Ectodermal cell (in vitro differentiated cells): ENCODE data around the gene CLEC4F.

Source experiments
- H3K27ac ChIP-seq: 2 replicates; pipeline ENCODE4 v1.7.0; 2013; ENCODE audit warnings: mild to moderate bottlenecking, low read depth, low read length; ENCODE audit not compliant: insufficient read depth, poor library complexity, severe bottlenecking
- H3K27me3 ChIP-seq: 2 replicates; pipeline ENCODE4 v1.7.0; 2013; ENCODE audit warnings: mild to moderate bottlenecking, low read length; ENCODE audit not compliant: insufficient read depth, control insufficient read depth, poor library complexity, severe bottlenecking
- H3K36me3 ChIP-seq: one replicate; pipeline ENCODE4 v1.7.0; 2013; ENCODE audit warnings: low read length; ENCODE audit not compliant: control insufficient read depth, insufficient read depth
- H3K4me1 ChIP-seq: one replicate; pipeline ENCODE4 v1.7.0; 2013; ENCODE audit warnings: low read length; ENCODE audit not compliant: control insufficient read depth, insufficient read depth
- H3K4me3 ChIP-seq: 2 replicates; pipeline ENCODE4 v1.7.0; 2013; ENCODE audit warnings: low read depth, low read length, control low read depth; ENCODE audit not compliant: insufficient read depth
- H3K9me3 ChIP-seq: 2 replicates; pipeline ENCODE4 v1.7.0; 2013; ENCODE audit warnings: mild to moderate bottlenecking, low read length, moderate library complexity; ENCODE audit not compliant: control insufficient read depth
- WGBS, 2 experiments: methylation state at CpG; one replicate each; pipeline ENCODE4 v1.1.7; 2013; ENCODE audit warnings: missing lambda C conversion rate in 2 of 2; 5-methylcytosine and 5-hydroxymethylcytosine counted together

Gene CLEC4F

DNA sequence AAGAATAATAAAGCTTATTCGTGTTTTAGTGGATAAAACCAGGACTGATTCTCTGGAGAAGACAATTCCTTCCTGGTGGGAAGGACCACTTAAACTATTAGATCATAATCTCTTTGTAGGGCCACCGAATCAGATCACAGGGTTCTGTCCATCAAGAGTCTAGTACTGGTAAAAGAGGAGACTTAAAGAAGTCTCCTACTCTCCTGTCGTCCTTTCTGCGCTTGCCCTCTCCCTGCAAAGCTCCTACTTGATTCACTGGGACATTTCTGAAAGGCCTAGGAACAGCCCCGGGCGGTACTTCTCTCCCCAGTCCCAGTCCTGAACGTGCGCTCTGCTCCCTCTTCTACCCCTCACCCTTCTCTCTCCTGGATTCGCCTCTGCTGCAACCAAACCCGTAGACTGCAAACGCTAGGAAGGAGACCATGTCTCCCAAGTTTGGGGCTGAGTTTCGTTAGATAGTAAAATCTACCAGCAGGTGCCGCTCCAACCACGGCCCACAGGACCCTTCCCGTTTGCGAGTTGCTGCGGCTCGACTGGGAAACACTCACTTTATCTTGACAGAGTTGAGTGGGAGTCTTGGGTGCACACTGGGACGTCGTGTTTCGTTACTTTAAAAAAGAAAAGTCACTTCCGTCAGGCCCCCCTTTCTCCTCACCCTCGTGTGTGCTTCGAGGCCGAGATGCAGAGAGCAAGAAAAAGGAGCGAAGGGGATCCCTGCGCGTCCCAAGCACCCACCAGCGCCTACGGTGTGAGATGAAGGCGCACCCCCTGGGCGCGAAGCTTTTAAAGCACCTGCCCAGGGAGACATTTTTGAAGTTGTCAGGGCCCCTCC is 30.9 kb downstream of the CLEC4F start:
- WGBS, 2 experiments = 6 to 9% methylated on average over 33 of the region's 33 CpGs

DNA sequence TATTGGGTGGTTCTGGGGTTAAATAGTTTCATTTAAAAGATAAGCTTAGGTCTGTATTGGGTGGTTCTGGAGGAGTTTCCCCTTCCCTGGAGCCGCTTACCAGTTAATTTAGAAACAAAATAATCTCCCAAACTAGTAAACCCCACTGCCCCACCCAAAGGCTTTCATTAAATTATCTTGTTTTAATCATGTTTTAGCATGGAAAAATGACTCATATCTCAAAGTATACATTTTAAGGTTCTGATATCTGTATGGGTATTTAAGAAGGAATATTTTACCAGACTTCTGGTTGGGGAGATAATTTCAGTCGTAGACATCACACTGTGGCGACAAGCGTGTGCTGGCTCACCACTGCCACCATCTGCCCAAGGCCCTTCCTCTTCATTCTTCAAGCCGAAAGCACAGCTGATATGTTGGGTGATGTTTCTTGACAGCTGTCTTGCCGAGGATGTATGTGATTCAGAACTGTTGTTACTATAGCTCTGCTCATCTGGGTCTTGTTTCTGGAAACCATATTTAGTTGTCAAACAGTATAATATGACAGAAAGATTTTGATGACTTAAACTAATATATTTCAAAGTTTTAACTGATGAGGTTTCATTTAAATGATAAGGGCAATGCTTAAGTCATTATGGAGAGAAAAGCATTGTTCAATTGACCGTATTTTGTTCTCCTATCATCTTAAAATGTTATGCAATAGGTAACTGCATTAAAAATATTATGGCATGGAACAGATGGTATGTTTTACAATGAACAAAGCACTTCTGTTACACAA is 35.1 kb downstream of the CLEC4F start:
- Histone ChIP-seq H3K4me1 (no peaks in the 10 kb centered on the region), H3K36me3 (no peaks in the 10 kb centered on the region), H3K9me3 (no peaks in the 10 kb centered on the region), H3K27ac (no peak overlapping the region), H3K27me3 (peaks cover 46% of the 10 kb centered on the region), H3K4me3 (no peak overlapping the region)
- WGBS, 2 experiments = 25 to 29% methylated on average over 6 of the region's 7 CpGs

More for the DNA sequence above, 30.9 kb downstream of the CLEC4F start:
- Histone ChIP-seq H3K27me3 (peaks cover 83% of the 10 kb centered on the region), H3K4me1 (no peaks in the 10 kb centered on the region), H3K9me3 (no peaks in the 10 kb centered on the region), H3K36me3 (no peaks in the 10 kb centered on the region), H3K4me3 (peak overlapping the region; percentile 27), H3K27ac (no peak overlapping the region)

DNA sequence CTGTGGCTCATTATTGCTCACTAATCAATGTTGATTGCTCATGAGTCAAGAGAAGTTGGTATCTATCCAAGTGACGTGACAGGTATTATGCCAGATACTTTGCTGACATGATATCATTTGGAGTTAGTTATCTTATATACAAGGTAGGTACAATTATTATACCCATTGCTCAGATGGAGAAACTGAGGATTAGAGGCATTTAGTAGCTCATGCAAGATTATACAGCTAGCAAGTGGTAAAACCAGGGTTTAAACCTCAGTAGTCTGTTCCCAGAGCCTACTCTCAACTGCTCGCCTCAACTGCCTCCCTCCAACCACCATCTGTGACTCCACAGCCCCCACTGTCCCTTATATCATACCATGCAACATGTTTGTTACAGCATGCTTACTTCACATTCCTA is 36.1 kb downstream of the CLEC4F start:
- H3K4me3 ChIP-seq = no peak overlapping the region
- 97 to 99% methylated on average over 2 of the region's 2 CpGs for WGBS, 2 experiments
- no peaks in the 10 kb centered on the region for H3K9me3 ChIP-seq
- H3K27me3 ChIP-seq = peaks cover 36% of the 10 kb centered on the region
- H3K27ac ChIP-seq = no peak overlapping the region
- no peaks in the 10 kb centered on the region for H3K36me3 ChIP-seq
- no peaks in the 10 kb centered on the region for H3K4me1 ChIP-seq

GRCh38 chr2:70779911-70780545 is 40.4 kb downstream of the CLEC4F start:
- Histone ChIP-seq H3K27me3 (no peaks in the 10 kb centered on the region), H3K9me3 (no peaks in the 10 kb centered on the region), H3K36me3 (no peaks in the 10 kb centered on the region), H3K4me1 (no peaks in the 10 kb centered on the region), H3K4me3 (no peak overlapping the region), H3K27ac (no peak overlapping the region)
- WGBS, 2 experiments = 90 to 92% methylated on average over 8 of the region's 8 CpGs

GRCh38 chr2:70779491-70779890 is 40.9 kb downstream of the CLEC4F start:
- Histone ChIP-seq H3K9me3 (no peaks in the 10 kb centered on the region), H3K4me1 (no peaks in the 10 kb centered on the region), H3K4me3 (no peak overlapping the region), H3K36me3 (no peaks in the 10 kb centered on the region), H3K27me3 (no peaks in the 10 kb centered on the region), H3K27ac (no peak overlapping the region)
- 94 to 96% methylated on average over 3 of the region's 3 CpGs for WGBS, 2 experiments

DNA sequence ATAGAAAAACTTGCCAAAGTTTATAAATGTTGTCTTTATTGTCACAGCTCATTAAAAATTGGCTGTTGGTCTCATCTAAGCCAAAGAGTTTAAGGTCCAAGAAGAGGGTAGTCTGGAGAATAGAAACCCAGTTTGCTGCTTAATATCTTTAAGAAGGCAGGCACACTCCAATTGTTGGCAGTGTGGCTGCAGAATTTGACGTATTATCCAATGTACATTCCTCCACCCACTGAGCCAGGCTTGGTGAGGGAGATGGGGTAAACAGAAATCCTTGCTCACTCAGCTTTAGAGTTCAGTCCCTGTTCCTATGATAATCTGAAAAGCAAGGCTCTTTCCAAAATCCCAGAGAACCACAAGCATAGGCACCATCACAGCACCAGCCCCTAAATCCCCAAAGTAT is 41.7 kb downstream of the CLEC4F start:
- no peak overlapping the region for H3K4me3 ChIP-seq
- no peaks in the 10 kb centered on the region for H3K9me3 ChIP-seq
- H3K4me1 ChIP-seq = no peaks in the 10 kb centered on the region
- H3K27ac ChIP-seq = no peak overlapping the region
- no peaks in the 10 kb centered on the region for H3K36me3 ChIP-seq
- H3K27me3 ChIP-seq = no peaks in the 10 kb centered on the region
- WGBS, 2 experiments = 88 to 93% methylated on average over 1 of the region's 1 CpG

GRCh38 chr2:70777450-70777849 is 42.9 kb downstream of the CLEC4F start:
- Histone ChIP-seq H3K27ac (no peak overlapping the region), H3K4me3 (no peak overlapping the region), H3K27me3 (no peaks in the 10 kb centered on the region), H3K36me3 (no peaks in the 10 kb centered on the region), H3K4me1 (no peaks in the 10 kb centered on the region), H3K9me3 (no peaks in the 10 kb centered on the region)
- 86 to 90% methylated on average over 2 of the region's 2 CpGs for WGBS, 2 experiments

- H3K4me3 ChIP-seq = no peak overlapping the region
- H3K27ac ChIP-seq = no peak overlapping the region
- 97% methylated on average over 3 of the region's 3 CpGs for WGBS, 2 experiments
- H3K9me3 ChIP-seq = no peaks in the 10 kb centered on the region
- no peaks in the 10 kb centered on the region for H3K36me3 ChIP-seq
- H3K27me3 ChIP-seq = no peaks in the 10 kb centered on the region
- no peaks in the 10 kb centered on the region for H3K4me1 ChIP-seq
Observed at GRCh38 chr2:70776266-70776665, 44.1 kb downstream of the CLEC4F start.

DNA sequence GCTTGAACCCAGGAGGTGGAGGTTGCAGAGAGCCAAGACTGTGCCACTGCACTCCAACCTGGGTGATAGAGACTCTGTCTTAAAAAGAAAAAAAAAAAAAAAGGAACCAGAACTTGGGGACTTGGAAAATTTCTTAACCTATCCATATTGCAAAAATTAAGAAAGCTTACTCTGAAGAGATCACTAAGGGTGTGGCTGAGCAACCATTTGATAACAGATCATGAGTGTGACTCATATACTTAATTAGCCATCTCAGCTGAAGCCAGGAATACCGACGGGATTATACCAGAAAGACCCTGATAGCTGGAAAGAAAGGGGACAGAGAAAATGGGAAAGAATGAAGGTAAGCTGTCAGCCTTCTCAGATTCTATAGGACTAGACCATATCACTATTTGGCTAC is 45.3 kb downstream of the CLEC4F start:
- Histone ChIP-seq H3K27me3 (no peaks in the 10 kb centered on the region), H3K9me3 (no peaks in the 10 kb centered on the region), H3K27ac (no peak overlapping the region)

More for the DNA sequence above, 45.3 kb downstream of the CLEC4F start:
- WGBS, 2 experiments = 61 to 81% methylated on average over 2 of the region's 2 CpGs
- H3K4me3 ChIP-seq = no peak overlapping the region
- no peaks in the 10 kb centered on the region for H3K4me1 ChIP-seq
- H3K36me3 ChIP-seq = no peaks in the 10 kb centered on the region
